ENCODE data around the gene MTG2. TPM values are rescaled to one million over a fixed set of nuclear protein-coding genes. Genes with fewer than 3 reads are reported as not detected.

The MTG2 gene
- total and polyA plus RNA-seq, 2 of the 13 experiments (the other 11 are each of a cell fraction or from before 2014, with no cell fraction given) = 20.4 to 37.8 TPM

DNA sequence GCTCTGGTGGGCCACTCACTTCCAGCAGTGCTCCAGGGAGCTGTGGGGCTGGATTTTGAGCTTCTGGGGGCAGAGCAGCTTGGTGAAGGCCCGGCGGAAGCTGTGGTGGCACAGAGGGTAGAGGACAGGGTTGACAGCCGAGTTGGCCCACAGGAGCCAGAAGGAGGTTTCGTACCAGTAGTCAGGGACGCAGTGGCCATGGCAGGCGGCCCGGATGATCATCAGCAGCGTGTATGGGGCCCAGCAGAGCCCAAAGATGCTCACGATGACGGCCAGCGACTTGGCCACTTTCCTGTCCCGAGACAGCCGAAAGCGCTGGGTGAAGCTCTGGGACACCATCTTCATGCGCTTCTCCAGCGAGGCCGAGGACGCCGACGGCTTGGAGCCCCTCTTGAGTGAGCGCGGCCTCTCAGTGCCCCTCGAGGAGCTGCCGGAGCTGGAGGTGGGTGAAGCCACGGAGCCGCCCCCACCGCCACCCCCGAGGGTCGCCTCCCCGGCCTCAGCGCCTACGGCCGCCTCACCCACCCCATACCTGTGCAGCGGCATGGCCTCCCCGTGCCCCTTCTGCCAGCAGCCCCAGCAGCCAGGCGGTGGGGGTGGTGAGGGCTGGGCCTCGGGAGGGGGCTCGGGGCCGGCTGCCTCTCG lies 33.3 kb downstream of the MTG2 start:
- Histone ChIP-seq H3K27ac (ENCODE audit: extremely low read length, insufficient read depth, low read length) (no peak overlapping the region), H2AFZ (ENCODE audit: low read length) (no peak overlapping the region), H3K79me2 (ENCODE audit: insufficient read depth, low read length) (no peaks in the 10 kb centered on the region), H3K4me2 (ENCODE audit: low read depth, low read length) (no peak overlapping the region), H3K27me3 (ENCODE audit: control insufficient read depth in 1 of 2, insufficient read depth in 2 of 2, low read length in 2 of 2) (peaks cover 61 to 82% of the 10 kb centered on the region in 2 experiments), H3K9me3 (ENCODE audit: low read length) (no peaks in the 10 kb centered on the region), H4K20me1 (ENCODE audit: insufficient read depth, low read length) (peaks cover 19% of the 10 kb centered on the region; the same call in 1 of the 2 replicates), H3K36me3 (replicated peaks in 1 of 2; ENCODE audit: control insufficient read depth in 1 of 2, insufficient read depth in 2 of 2, low read length in 2 of 2) (no peaks in the 10 kb centered on the region), H3K4me1 (ENCODE audit: insufficient read depth, low read length) (peaks cover 38% of the 10 kb centered on the region), H3K4me3 (replicated peaks in 1 of 3; ENCODE audit: insufficient read depth in 1 of 3, low read depth in 2 of 3, low read length in 3 of 3) (no peak overlapping the region), H3K9ac (ENCODE audit: insufficient read depth, low read depth, low read length) (no peak overlapping the region)
- FAIRE-seq (no peak), ATAC-seq (no peak), DNase-seq (ENCODE audit: low spot score) (no peak)
- BruUV-seq (replicated peaks) = no TSS peak
- no peak for TF ChIP-seq SSRP1 (CRISPR knock-in tag; IDR thresholded peaks at IDR 0.05)
- TF ChIP-seq ZBTB7A (CRISPR knock-in tag; IDR thresholded peaks at IDR 0.05) = no peak
- TF ChIP-seq, protein P1, sequence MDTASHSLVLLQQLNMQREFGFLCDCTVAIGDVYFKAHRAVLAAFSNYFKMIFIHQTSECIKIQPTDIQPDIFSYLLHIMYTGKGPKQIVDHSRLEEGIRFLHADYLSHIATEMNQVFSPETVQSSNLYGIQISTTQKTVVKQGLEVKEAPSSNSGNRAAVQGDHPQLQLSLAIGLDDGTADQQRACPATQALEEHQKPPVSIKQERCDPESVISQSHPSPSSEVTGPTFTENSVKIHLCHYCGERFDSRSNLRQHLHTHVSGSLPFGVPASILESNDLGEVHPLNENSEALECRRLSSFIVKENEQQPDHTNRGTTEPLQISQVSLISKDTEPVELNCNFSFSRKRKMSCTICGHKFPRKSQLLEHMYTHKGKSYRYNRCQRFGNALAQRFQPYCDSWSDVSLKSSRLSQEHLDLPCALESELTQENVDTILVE (CRISPR knock-in tag; IDR thresholded peaks at IDR 0.05) = no peak
- TF ChIP-seq ZNF232 (CRISPR knock-in tag; IDR thresholded peaks at IDR 0.05; ENCODE audit: borderline replicate concordance) = no peak
- no peak for TF ChIP-seq NCOA1 (CRISPR knock-in tag; IDR thresholded peaks at IDR 0.05)
- TF ChIP-seq TAF1 (CRISPR knock-in tag; IDR thresholded peaks at IDR 0.05) = no peak
- no peak for TF ChIP-seq DNMT3B (CRISPR knock-in tag; conservative IDR thresholded peaks at IDR 0.05)
- TF ChIP-seq, protein P2, sequence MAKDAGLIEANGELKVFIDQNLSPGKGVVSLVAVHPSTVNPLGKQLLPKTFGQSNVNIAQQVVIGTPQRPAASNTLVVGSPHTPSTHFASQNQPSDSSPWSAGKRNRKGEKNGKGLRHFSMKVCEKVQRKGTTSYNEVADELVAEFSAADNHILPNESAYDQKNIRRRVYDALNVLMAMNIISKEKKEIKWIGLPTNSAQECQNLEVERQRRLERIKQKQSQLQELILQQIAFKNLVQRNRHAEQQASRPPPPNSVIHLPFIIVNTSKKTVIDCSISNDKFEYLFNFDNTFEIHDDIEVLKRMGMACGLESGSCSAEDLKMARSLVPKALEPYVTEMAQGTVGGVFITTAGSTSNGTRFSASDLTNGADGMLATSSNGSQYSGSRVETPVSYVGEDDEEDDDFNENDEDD (CRISPR knock-in tag; IDR thresholded peaks at IDR 0.05; ENCODE audit: borderline replicate concordance) = no peak
- no peak for TF ChIP-seq MAFG (CRISPR knock-in tag; IDR thresholded peaks at IDR 0.05)
- TF ChIP-seq HOXA9 (CRISPR knock-in tag; IDR thresholded peaks at IDR 0.05; ENCODE audit: borderline replicate concordance) = no peak
- TF ChIP-seq, protein P3, sequence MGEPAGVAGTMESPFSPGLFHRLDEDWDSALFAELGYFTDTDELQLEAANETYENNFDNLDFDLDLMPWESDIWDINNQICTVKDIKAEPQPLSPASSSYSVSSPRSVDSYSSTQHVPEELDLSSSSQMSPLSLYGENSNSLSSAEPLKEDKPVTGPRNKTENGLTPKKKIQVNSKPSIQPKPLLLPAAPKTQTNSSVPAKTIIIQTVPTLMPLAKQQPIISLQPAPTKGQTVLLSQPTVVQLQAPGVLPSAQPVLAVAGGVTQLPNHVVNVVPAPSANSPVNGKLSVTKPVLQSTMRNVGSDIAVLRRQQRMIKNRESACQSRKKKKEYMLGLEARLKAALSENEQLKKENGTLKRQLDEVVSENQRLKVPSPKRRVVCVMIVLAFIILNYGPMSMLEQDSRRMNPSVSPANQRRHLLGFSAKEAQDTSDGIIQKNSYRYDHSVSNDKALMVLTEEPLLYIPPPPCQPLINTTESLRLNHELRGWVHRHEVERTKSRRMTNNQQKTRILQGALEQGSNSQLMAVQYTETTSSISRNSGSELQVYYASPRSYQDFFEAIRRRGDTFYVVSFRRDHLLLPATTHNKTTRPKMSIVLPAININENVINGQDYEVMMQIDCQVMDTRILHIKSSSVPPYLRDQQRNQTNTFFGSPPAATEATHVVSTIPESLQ (CRISPR knock-in tag; conservative IDR thresholded peaks at IDR 0.05) = no peak
- TF ChIP-seq, protein P4, sequence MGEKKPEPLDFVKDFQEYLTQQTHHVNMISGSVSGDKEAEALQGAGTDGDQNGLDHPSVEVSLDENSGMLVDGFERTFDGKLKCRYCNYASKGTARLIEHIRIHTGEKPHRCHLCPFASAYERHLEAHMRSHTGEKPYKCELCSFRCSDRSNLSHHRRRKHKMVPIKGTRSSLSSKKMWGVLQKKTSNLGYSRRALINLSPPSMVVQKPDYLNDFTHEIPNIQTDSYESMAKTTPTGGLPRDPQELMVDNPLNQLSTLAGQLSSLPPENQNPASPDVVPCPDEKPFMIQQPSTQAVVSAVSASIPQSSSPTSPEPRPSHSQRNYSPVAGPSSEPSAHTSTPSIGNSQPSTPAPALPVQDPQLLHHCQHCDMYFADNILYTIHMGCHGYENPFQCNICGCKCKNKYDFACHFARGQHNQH (CRISPR knock-in tag; IDR thresholded peaks at IDR 0.05) = no peak
- TF ChIP-seq EEA1 (CRISPR knock-in tag; IDR thresholded peaks at IDR 0.05; ENCODE audit: borderline replicate concordance) = no peak
- no peak for TF ChIP-seq SNAI1 (CRISPR knock-in tag; IDR thresholded peaks at IDR 0.05; ENCODE audit: borderline replicate concordance)
- no peak for TF ChIP-seq ZNF510 (CRISPR knock-in tag; IDR thresholded peaks at IDR 0.05; ENCODE audit: low read depth)
- no peak for TF ChIP-seq ELF3 (CRISPR knock-in tag; IDR thresholded peaks at IDR 0.05)
- ChIA-PET POLR2A (no interaction called here), CTCF (ENCODE audit: low intra/inter-chr PET ratio, low total read pairs) (no interaction called here)
- intact Hi-C loops (cut with micrococcal nuclease; ENCODE audit: unreplicated experiment) = no loop called here
- in situ Hi-C loops (cut with HindIII; ENCODE audit: extremely low pct_ligation_motif_present, low pct_unique_long_range_greater_than_20kb) = no loop called here
- WGBS (ENCODE audit: low lambda C conversion rate) = 38% methylated on average over 35 of the region's 40 CpGs

Data from HepG2 (cell line).